HG03565 (cell line): ENCODE measurements around the gene ATP12A.

ENCODE experiments used
- ATAC-seq: cut with Tn5 transposase; IDR thresholded peaks from one replicate; pipeline ENCODE4 v1.9.1; 2021; ENCODE audit warnings: mild to moderate bottlenecking, moderate library complexity; ENCODE audit not compliant: unreplicated experiment

The ATP12A gene

DNA sequence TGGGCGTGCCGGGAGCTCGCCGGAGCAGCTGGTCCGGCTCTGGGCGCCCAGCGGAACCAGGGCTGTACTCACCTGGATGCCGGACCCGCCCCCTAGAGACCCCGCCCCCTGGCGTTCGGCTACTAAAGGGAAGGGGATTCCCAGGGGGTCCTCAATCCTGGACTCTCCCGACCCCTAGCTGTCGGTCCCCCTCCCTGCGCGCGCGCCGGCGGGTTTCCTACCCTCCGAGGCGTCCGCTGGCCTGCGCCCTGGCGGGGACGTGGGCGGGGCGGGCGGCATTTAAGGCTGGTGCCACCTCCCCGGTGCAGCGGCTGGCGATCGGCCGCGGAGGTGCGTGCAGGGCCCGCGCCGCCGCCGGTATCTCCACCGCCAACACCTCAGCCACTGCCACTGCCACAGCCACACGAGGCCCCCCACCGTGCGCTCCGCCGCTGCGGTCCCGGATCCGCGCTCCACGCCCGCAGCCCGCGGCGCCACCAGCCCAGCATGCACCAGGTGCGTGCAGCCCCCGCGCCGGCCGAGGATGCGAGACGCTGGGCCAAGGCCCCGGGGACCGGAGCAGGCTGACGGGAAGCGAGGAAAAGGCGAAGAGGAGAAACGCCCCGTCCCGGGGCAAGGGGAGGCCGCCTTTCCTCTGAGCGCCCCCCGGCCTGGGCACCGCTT lies at the start of gene ATP12A:
Gene ATP12A (plus strand): TSS at position 151 of the 663 bp plus-strand sequence. CDS start 336 bp downstream, at position 487.
- no peak for ATAC-seq

DNA sequence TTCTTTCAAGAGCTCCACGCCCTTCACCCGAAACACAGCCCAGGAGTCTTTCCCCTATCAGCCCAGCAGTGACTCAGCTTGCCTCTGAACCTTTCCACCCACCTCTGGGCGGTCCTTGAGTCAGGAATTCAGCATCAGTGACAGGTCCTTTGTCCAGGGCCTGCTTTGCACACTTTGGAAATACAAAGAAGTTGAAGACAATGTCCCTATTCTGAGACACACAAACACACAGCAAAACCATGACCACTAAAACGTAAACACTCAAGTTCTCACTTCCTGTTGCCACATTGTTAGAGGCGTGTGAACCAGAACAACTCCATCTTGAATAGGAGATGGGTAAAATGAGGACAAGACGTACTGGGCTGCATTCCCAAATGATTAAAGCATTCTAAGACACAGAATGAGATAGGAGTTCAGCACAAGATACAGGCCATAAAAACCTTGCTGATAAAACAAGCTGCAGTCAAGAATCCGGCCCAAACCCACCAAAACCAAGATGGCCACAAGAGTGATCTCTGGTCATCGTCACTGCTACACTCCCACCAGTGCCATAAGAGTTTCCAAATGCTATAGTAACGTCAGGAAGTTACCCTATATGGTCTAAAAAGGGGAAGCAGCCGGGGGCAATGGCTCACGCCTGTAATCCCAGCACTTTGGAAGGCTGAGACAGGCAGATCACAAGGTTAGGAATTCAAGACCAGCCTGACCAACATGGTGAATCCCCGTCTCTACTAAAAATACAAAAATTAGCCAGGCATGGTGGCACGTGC lies 49.2 kb upstream of the ATP12A start:
- ATAC-seq, result no peak

DNA sequence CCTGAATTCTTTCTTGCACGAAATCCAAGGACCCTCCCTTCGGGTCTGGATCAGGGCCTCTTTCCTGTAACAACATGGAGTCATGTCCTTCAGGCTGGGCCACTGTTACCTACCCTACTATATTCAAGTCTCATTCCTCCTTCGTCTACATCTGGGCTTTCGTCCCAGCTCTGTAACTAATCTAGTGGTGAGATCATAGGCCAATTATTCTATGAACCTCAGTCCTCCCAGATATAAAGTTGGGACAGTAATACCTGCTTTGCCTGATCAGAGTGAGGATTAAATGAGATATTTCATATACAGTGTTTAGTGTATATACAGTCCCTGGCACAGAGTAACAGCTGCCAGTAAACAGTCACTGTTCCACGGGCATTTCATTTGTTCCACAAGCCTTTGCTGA lies 48.3 kb upstream of the ATP12A start:
- ATAC-seq, result no peak

DNA sequence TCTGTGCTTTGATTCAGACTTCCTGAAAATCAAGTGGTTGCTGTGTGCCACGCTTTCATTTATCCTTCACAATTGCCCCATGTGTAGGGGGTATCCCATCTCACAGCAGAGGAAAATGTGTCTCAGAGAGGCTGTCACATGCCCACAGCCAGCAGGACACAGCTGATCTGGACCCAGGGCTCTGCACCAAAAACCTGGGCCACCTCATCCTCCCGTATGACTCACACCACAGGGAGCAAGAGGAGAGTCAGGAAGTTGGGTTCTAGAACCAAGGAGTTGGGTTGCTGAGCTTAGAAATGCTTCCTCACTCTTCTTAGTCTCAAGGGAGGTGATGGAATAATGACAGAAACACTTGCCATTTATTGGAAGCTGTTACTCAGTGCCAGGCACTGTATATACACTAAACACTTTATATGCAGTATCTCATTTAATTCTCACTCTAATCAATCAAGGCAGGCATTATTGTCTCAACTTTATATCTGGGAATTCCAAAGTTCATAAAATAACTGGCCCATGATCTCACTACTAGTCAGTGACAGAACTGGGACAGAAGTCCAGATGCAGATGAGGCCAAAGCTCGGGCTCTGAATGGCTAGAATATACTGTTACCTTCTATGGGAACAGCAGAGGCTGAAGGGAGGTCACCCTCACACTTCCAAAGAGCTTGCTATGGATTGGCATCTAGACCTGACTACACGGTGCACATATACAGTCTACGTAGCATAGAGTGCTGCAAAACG lies 47.7 kb upstream of the ATP12A start:
- no peak for ATAC-seq

DNA sequence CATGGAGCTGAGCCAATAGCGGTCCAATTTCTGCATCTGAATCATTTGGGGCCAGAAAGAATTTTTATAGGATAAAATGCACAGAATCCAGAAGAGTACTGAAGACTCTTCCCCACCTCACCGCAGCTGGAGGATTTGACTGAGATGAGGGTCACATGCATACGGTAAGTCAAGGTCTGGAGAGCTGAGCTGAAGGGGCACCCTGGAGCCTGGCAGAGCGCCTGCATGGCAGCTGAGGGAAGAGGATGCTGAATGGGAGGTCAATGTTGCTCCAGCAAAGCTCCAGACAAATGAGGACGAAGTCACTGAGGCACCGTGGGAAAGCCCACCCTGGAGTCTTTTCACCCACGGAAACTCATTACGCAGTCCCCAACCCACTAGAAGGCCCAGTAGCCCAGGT lies 43.4 kb upstream of the ATP12A start:
- no peak for ATAC-seq

DNA sequence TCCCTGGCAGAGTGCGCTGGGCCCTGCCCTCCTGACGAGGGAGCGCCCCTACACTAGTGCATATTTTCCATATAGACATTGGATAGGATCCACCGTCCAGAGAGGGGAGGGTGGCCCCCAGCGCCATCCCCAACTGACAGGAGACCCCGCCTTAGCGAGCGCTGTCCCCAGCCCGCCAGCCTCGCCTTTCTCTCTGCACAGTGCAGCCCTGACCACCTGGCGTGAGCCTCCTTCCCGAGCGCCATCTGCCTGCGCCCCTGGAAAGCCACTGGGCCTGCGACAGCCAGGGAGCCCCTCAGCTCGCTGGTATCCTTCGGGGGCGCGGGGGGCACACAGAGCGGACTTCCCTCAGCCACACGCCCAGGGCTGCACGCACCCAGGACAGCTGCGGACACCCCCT lies 42.1 kb upstream of the ATP12A start:
- ATAC-seq, result no peak

DNA sequence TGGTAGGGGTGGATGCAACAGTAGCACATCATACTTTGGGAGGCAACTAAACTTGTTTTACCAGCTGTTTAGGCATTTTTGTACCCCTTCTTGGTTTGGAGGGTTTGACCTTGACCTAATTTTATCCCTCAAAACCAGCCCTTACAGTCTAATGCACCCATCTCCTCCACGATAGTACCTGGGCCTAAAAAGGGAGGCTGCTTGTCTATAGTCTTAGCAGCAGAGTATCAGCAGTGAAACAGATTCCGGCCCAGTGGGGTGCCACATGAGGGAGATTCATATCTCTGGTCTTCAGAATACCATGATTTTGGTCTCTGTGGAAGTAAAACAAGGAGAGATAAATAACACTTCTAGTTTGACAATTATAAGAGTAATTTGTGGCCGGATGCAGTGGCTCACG lies 39.5 kb upstream of the ATP12A start:
- no peak for ATAC-seq

DNA sequence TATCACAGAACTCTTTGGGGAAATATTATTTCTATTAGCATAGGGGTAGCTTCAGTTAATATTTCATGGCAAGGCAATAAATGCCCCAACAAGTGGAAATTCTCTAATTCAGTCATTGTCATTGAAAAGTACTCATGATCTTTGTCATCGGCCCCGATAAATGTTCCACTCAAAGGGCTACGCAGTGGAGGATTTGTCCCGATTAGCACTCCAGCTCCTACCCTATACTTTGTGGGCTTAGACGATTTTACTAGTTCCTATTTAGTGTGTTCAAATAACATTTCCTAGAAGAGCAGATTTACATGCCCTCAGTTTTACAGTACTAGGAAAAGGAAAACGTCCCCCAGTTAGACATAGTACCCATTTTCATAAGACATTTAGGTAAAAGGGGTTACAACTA lies 38.0 kb upstream of the ATP12A start:
- ATAC-seq, result no peak

DNA sequence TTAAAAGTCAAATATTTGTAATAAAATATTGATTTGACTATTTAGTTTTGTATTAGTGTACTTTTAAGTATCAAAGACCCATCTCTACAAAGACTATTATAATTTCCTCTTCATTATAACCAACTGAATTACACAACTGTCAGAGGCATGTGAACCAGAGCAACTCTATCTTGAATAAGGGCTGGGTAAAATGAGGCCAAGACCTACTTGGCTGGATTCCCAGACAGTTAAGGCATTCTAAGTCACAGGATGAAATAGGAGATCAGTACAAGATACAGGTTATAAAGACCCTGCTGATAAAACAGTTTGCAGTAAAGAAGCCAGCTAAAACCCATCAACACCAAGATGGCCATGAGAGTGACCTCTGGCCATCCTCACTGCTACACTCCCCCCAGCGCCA lies 36.2 kb upstream of the ATP12A start:
- no peak for ATAC-seq

DNA sequence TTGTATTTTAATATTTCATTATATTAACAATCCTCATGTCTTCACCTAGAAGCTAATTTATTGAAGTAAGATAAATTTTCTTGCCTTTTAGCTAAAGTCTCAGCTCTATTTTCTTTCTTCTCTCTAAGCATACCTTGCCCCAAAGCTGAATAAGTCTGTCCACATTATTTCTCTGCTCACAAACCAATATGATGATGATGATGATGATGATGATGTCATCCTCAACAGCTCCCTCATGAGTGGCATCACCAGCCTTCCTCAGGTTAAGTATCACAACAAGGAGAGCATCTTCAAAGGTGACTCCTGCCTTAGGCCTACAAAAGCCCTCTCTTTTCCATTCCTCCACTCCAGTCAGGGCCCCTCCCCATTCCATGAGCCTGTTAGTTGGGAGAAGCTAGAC lies 31.9 kb upstream of the ATP12A start:
- ATAC-seq, result no peak

DNA sequence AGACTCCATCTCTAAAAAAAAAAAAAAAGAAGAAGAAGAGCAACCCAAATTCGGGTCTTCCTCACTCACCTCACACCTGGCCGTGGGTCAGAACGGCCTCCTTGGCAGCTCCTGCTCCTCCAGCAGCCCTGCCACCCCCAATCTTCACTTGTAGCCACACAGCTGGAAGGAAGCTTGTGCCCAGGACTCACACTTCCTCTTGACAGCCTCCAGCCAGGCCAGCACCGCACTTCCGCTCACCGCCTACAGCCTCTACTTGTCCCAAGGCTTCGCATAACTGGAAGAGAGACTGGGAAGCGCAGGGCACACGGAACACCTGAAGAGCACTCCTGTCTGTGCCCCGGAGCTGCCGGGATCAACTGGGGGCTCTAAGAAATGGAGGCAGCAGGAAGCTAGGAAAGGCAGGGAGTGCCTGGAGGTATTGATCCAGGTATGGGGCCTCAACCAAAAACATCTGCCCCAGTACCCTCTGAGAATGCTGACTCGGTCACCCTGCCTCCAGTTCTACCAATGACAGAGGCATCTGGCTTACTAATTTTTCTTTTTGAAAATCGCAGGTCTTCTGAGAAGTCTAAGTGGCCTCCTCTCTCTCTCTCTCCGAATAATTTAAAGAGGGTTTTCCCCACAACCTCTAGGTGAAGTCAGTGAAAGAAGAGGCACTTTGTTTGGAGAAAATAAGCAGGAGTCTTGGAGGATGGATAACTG lies 31.1 kb upstream of the ATP12A start:
- ATAC-seq, result no peak

DNA sequence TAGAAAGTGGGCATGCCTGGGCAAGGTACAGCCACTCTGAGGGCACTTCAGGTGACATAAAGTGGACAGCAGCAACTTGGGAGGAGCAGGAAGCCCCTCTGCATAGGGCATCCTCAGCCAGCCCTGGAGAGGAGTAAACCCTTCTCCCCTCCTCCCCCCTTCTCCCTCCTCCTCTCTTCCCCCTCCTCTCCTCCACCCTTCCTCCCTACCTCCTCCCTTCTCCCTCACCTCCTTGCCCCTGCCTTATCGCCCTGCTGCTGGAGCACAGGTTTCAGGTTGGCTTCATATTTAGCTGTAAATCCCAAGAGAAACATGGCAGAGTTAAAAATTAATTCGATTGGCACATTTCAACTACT lies 30.5 kb upstream of the ATP12A start:
- ATAC-seq, result no peak

DNA sequence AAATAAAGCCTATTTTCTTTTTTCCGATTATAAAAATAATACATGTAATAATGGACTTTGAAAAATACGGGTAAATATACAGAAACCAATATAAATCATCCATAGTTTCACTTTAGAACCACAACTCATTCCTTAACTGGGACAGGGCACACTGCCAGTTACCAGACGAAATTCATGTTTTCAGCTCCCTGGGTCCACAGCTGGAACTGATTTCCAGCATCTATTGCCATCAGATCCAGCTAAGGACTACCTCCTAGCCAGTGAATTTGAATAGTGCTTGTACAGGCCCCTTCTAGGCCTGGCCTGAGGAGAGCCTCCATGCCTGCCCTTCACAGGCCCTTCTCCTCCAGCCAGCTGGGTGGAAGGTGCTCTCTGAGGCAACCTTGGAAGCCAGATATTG lies 30.0 kb upstream of the ATP12A start:
- ATAC-seq, result no peak

DNA sequence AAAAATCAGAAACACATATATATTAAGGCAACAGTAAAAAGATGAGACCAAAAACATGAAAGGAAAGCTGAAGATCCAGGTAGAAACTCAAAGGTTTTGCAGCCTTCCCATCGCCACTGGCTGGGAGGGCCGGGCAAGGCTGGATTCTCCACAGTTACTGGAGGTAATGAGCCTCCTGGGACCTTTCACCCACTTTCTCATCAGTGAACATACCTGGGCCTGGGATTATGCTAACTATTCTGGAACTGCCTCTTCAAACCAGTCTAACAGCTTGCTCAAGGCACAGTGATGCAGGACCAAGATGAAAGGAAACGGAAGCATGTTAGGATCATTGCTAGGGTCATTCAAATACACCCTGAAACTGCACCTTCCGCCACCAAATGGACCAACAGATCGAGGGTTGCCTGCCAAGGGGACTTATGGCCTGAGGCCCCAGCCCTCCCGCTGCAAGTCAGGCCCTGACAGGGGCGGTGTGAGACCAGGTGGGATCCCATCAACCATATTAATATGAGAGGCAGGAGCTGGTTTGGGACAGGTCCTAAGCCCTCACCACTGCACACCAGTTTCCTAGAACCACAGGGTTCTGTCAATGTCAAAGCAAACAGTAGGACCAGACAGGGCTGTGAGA lies 28.4 kb upstream of the ATP12A start:
- no peak for ATAC-seq

DNA sequence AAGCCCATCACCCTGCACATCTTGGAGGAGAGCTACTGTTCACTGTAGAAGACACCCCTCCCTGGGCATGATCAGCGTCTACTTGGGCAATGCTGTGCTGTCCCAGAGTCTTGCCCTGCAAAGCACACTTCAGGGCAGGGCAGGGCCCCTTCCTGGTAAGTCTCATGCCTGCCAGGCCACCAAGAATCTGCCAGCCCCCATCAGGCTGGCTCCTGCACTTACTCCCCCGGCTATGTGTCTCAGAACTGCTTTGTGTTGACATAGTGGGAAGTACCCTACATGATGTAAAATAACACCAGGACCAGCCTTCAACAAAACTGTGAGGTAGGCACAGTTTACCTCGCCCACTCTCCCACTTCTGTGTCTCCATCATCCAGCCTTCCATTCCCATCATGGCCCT lies 27.8 kb upstream of the ATP12A start:
- ATAC-seq, result no peak

DNA sequence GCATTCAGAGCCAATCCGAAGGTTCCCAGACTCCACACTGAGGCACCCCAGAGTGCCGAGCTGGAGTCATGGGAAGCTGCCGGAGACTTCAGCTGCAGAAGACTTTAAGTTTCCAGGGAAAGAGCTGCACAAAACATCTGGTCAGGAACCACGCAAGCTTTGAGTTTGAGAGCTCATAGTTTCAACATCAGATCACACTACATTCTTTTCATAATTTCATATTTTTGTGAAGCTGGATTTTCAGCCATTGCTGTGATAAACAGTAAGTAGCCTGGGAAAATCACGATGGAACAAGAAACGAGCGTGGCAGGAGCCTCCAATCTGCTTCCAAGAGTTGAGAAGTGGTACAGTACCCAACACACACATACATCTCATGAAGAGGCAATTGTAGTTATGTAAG lies 25.5 kb upstream of the ATP12A start:
- ATAC-seq, result no peak

DNA sequence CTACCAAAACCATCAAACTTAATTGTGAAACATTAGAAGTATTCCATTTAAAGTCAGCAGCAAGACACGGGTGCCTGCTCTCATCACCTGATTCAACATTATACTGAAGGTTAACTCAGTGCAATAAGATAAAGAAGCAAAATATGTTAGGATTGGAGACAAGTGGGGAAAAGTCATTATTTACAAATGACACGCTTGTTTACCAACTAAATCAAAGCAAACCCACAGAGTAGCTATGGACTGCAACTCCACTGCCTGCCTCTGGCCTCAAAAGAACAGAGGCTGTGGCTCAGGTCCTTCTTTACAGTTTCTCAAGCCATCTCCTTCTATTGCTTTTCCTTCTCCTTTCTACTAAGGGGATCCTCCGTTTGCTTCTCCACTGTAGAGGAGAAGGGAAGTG lies 21.0 kb upstream of the ATP12A start:
- no peak for ATAC-seq

DNA sequence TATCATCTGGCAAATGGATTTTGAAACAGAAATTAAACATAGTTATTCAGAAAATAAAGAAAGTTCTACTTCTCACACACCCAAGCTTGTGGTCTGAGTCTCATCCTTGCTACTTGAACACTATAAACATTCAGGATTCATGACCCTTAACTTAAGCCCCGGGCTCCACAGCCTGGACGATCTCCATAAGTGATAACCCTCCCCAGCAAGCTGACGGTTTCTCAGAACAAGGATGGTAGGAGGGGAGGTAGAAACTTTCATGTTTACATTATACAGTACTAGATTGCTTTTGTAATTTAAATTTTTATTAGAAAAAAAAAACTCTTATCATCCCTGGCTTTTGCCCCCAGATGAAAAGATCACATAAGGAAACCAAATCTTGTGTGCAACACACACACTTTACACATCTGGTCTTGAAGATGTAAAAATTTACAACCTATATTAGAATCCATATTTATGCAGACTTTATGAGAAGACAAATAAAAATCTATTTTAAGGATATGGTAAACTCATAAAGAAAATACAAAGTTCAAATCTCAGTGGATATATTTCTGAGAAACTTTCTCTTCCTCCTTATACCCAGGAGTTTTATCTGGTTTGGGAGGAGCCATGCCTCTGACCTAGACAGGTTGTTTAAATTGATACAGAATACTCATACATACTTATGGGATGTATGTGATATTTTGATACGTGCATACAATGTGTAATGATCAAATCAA lies 20.0 kb upstream of the ATP12A start:
- ATAC-seq, result no peak

DNA sequence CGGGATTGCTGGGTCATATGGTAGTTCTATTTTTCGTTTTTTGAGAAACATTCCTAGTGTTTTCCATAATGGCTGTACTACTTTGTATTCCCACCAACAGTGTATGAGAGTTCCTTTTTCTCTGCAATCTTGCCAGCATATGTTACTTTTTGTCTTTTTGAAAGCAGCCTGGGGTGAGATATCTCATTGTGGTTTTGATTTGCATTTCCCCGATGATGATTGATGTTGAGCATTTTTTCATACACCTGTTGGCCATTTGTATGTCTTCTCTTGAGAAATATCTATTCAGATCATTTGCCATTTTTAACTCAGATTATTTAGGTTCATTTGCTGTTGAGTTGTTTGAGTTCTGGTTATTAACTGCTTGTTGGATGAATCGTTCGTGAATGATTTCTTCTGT lies 18.5 kb upstream of the ATP12A start:
- no peak for ATAC-seq
